OCI-LY7 (cell line): ENCODE measurements around the gene GRAP2. TPM values are rescaled to one million over a fixed set of nuclear protein-coding genes. Genes with fewer than 3 reads are reported as not detected.

ENCODE experiments used
- BruUV-seq: library from RNA; stranded (reverse); fragments of 400-500 nt; replicated peaks from 2 replicates; lab custom pipeline; 2021; lab: Mats Ljungman, UMichigan
- CTCF ChIA-PET: fragments of 300-600 bp; sonication (Branson Sonifier 250); formaldehyde crosslinking; loops from one replicate; lab custom pipeline; 2022; ENCODE audit warnings: antibody characterized with exemption; ENCODE audit not compliant: unreplicated experiment; lab: Charles Lee
- POLR2A ChIA-PET: fragments of 300-600 bp; sonication (Branson Sonifier 250); formaldehyde crosslinking; loops from one replicate; lab custom pipeline; 2022; ENCODE audit warnings: antibody characterized with exemption; lab: Charles Lee
- DNase-seq: peaks from one replicate; pipeline ENCODE4 v3.0.0-alpha.2; 2015; ENCODE audit warnings: low spot score
- H2AFZ ChIP-seq: fragments of 200-600 bp; sonication (generic), shearing (Covaris generic); 2 replicates; pipeline ENCODE4 v1.6.1; 2014; ENCODE audit warnings: mild to moderate bottlenecking, antibody characterized with exemption, low read length, moderate library complexity
- H3K27ac ChIP-seq: fragments of 200-600 bp; sonication (generic); 2 replicates; pipeline ENCODE4 v1.5.1; 2014; ENCODE audit warnings: mixed run types, low read depth, mild to moderate bottlenecking, moderate library complexity, low read length, inconsistent platforms; ENCODE audit not compliant: poor library complexity, severe bottlenecking
- H3K36me3 ChIP-seq: fragments of 200-600 bp; sonication (generic); 2 replicates; pipeline ENCODE4 v1.6.1; 2014; ENCODE audit warnings: mild to moderate bottlenecking, antibody characterized with exemption, low read length, moderate library complexity, mixed read lengths; ENCODE audit not compliant: insufficient read depth
- H3K4me1 ChIP-seq: fragments of 200-600 bp; sonication (generic); 2 replicates; pipeline ENCODE4 v1.5.1; 2014; ENCODE audit warnings: mild to moderate bottlenecking, low read length; ENCODE audit not compliant: insufficient read depth, poor library complexity, severe bottlenecking
- H3K4me2 ChIP-seq: fragments of 200-600 bp; sonication (generic); 2 replicates; pipeline ENCODE4 v1.6.1; 2014; ENCODE audit warnings: mild to moderate bottlenecking, low read length
- H3K4me3 ChIP-seq: fragments of 200-600 bp; sonication (generic); 2 replicates; pipeline ENCODE4 v1.5.1; 2014; ENCODE audit warnings: mild to moderate bottlenecking, low read depth, low read length; ENCODE audit not compliant: poor library complexity, severe bottlenecking
- H3K79me2 ChIP-seq: fragments of 200-600 bp; sonication (generic); 2 replicates; pipeline ENCODE4 v1.6.1; 2016; ENCODE audit warnings: low read depth, mild to moderate bottlenecking, low read length, moderate library complexity, mixed read lengths; ENCODE audit not compliant: insufficient read depth
- H3K9me2 ChIP-seq: fragments of 200-600 bp; sonication (generic); 2 replicates; pipeline ENCODE4 v1.6.1; 2016; ENCODE audit warnings: mild to moderate bottlenecking, low read length, mixed read lengths; ENCODE audit not compliant: insufficient read depth
- H3K9me3 ChIP-seq: fragments of 200-600 bp; sonication (generic); 2 replicates; pipeline ENCODE4 v1.6.1; 2014; ENCODE audit warnings: mild to moderate bottlenecking, mixed run types, low read length, mixed read lengths
- H4K20me1 ChIP-seq: fragments of 200-600 bp; sonication (generic); 2 replicates; pipeline ENCODE4 v1.6.1; 2014; ENCODE audit warnings: mild to moderate bottlenecking, antibody characterized with exemption, low read length, moderate library complexity, mixed read lengths; ENCODE audit not compliant: insufficient read depth
- CTCF ChIP-seq: fragments of 200-600 bp; sonication (generic); conservative IDR thresholded peaks from 2 replicates; pipeline ENCODE4 v1.5.1; 2014; ENCODE audit warnings: mild to moderate bottlenecking, antibody characterized with exemption, low read length, moderate library complexity, mixed read lengths
- EZH2phosphoT487 ChIP-seq: fragments of 200-600 bp; sonication (generic); IDR thresholded peaks from 2 replicates; pipeline ENCODE4 v1.6.1; 2018; ENCODE audit warnings: low read depth, borderline replicate concordance, mild to moderate bottlenecking, mixed run types, antibody characterized with exemption, low read length, moderate library complexity, mixed read lengths
- intact Hi-C: fragments of 100-400 bp; cut with micrococcal nuclease; formaldehyde crosslinking; loops from one replicate; pipeline ENCODE4 v1.10.0; 2022; ENCODE audit not compliant: unreplicated experiment
- total RNA-seq, 2 experiments: library from RNA; depleted of rRNA in 1 of 2; stranded (reverse); fragments of >200 nt in 1 of 2; shearing (Covaris generic) in 1 of 2; gene quantifications; 2 replicates each; pipeline ENCODE4 v1.2.3, GENCODE V29; 2014 to 2022

The GRAP2 gene
- total RNA-seq, 2 experiments from 2014 or later: not detected

- CTCF ChIA-PET: no interaction called here
- no peaks in the 10 kb centered on the region for H3K36me3 ChIP-seq
- H4K20me1 ChIP-seq: no peaks in the 10 kb centered on the region
- H3K79me2 ChIP-seq: no peaks in the 10 kb centered on the region
- H3K4me3 ChIP-seq: no peak overlapping the region
- H3K9me3 ChIP-seq: no peaks in the 10 kb centered on the region
- BruUV-seq: no TSS peak
- no peak overlapping the region for H2AFZ ChIP-seq
- TF ChIP-seq CTCF: no peak
- no peak for TF ChIP-seq EZH2phosphoT487
- POLR2A ChIA-PET: interaction anchor here (0.7 kb wide), 3 partner anchors 280 to 1695 kb away, joined by 5 to 10 read pairs (median 8); no protein-coding TSS in a partner anchor
- H3K4me2 ChIP-seq: no peak overlapping the region
- intact Hi-C loops: no loop called here
- H3K27ac ChIP-seq: no peak overlapping the region
- no peaks in the 10 kb centered on the region for H3K4me1 ChIP-seq
- no peak for DNase-seq
- H3K9me2 ChIP-seq: no peaks in the 10 kb centered on the region
Observed at GRCh38 chr22:39984006-39984405, 83.1 kb downstream of the GRAP2 start.

GRCh38 chr22:39984746-39985145, 83.9 kb downstream of the GRAP2 start:
- no TSS peak for BruUV-seq
- intact Hi-C loops: no loop called here
- TF ChIP-seq EZH2phosphoT487: no peak
- TF ChIP-seq CTCF: no peak
- H3K9me2 ChIP-seq: no peaks in the 10 kb centered on the region
- H3K4me3 ChIP-seq: no peak overlapping the region
- ChIA-PET POLR2A (interaction anchor here (0.7 kb wide), 3 partner anchors 281 to 1696 kb away, joined by 5 to 10 read pairs (median 8); no protein-coding TSS in a partner anchor), CTCF (no interaction called here)
- no peaks in the 10 kb centered on the region for H4K20me1 ChIP-seq
- DNase-seq: no peak
- H3K36me3 ChIP-seq: no peaks in the 10 kb centered on the region
- H3K9me3 ChIP-seq: no peaks in the 10 kb centered on the region
- H3K4me2 ChIP-seq: no peak overlapping the region
- H3K4me1 ChIP-seq: no peaks in the 10 kb centered on the region
- no peak overlapping the region for H3K27ac ChIP-seq
- no peak overlapping the region for H2AFZ ChIP-seq
- no peaks in the 10 kb centered on the region for H3K79me2 ChIP-seq

GRCh38 chr22:39985383-39986035, 84.6 kb downstream of the GRAP2 start:
- DNase-seq: no peak
- H3K4me2 ChIP-seq: no peak overlapping the region
- BruUV-seq: no TSS peak
- no peaks in the 10 kb centered on the region for H3K79me2 ChIP-seq
- CTCF ChIA-PET: no interaction called here
- POLR2A ChIA-PET: no interaction called here
- H4K20me1 ChIP-seq: no peaks in the 10 kb centered on the region
- no peak overlapping the region for H3K4me3 ChIP-seq
- H3K36me3 ChIP-seq: no peaks in the 10 kb centered on the region
- intact Hi-C loops: no loop called here
- no peaks in the 10 kb centered on the region for H3K9me2 ChIP-seq
- H3K9me3 ChIP-seq: no peaks in the 10 kb centered on the region
- H3K27ac ChIP-seq: no peak overlapping the region
- H2AFZ ChIP-seq: no peak overlapping the region
- TF ChIP-seq EZH2phosphoT487: no peak
- TF ChIP-seq CTCF: no peak
- no peaks in the 10 kb centered on the region for H3K4me1 ChIP-seq
